ENCODE results near the gene OASL. TPM values are rescaled to one million over a fixed set of nuclear protein-coding genes. Genes with fewer than 3 reads are reported as not detected.

Gene OASL
- total and polyA plus RNA-seq, 2 of the 4 experiments (the other 2 are of a cell fraction): under 0.01 to 0.05 TPM

- intact Hi-C loops (cut with micrococcal nuclease) (no loop called here), in situ Hi-C loops (cut with MboI; ENCODE audit: low sequenced_read_pairs) (no loop called here), dilution Hi-C loops (cut with HindIII; ENCODE audit: low sequenced_read_pairs, unreplicated experiment) (no loop called here)
- H3K36me3 ChIP-seq (ENCODE audit: control insufficient read depth, insufficient read depth, low read length): peaks cover 4% of the 10 kb centered on the region; the same call in 1 of the 2 replicates
- ChIA-PET POLR2A (ENCODE audit: unreplicated experiment) (no interaction called here), CTCF (no interaction called here)
- peak; percentile 90 for TF ChIP-seq MXI1 (IDR thresholded peaks at IDR 0.05; ENCODE audit: borderline replicate concordance, low read depth, low read length)
- no peak for TF ChIP-seq NFE2L2 (IDR thresholded peaks at IDR 0.05; ENCODE audit: low read depth, low read length)
- TF ChIP-seq POLR2A (IDR thresholded peaks at IDR 0.05; ENCODE audit: low read depth, low read length): peak; percentile 65; the same call in 1 of the 2 replicates
- TF ChIP-seq BHLHE40 (IDR thresholded peaks at IDR 0.05; ENCODE audit: low read depth, low read length): peak; percentile 57; the same call in 1 of the 2 replicates
- peak; percentile 75 for TF ChIP-seq USF2 (IDR thresholded peaks at IDR 0.05; ENCODE audit: low read depth, low read length)
- no peak for TF ChIP-seq RAD21 (IDR thresholded peaks at IDR 0.05; ENCODE audit: low read length)
- DNase-seq: peak; percentile 87
- peak within 1 kb of the TSS; percentile 54 for H2BK5ac ChIP-seq (ENCODE audit: low read depth, low read length, poor library complexity, severe bottlenecking)
- peak within 1 kb of the TSS; percentile 84 for H2AK9ac ChIP-seq (replicated peaks; ENCODE audit: low read depth, low read length, poor library complexity)
- H3K18ac ChIP-seq (ENCODE audit: low read depth, low read length): no peak within 1 kb of the TSS
- no peaks in the 10 kb centered on the region for H4K20me1 ChIP-seq (ENCODE audit: insufficient read depth, low read length)
- peak within 1 kb of the TSS; percentile 79 for H3K9ac ChIP-seq (ENCODE audit: low read depth, low read length)
- no TSS peak for BruUV-seq (replicated peaks)
- H3K14ac ChIP-seq (replicated peaks; ENCODE audit: low read depth, low read length): peak within 1 kb of the TSS; percentile 87
- peak within 1 kb of the TSS; percentile 99 for H2AFZ ChIP-seq (replicated peaks; ENCODE audit: low read length, poor library complexity)
- WGBS, 2 experiments (ENCODE audit: extremely low coverage in 2 of 2, insufficient read length in 1 of 2): 0% methylated on average over 11 of the region's 34 CpGs; no CpG with 5 or more reads in 1 of the 2 experiments
- H3K23ac ChIP-seq (ENCODE audit: low read depth, low read length): peak within 1 kb of the TSS; percentile 92; the same call in 1 of the 2 replicates
- H4K91ac ChIP-seq (ENCODE audit: insufficient read depth, low read depth, low read length): peak within 1 kb of the TSS; percentile 30; the same call in 1 of the 2 replicates
- ATAC-seq (ENCODE audit: low read depth): peak; percentile 100
- no peak within 1 kb of the TSS for H2BK120ac ChIP-seq (ENCODE audit: low read depth, low read length)
- H3K9me3 ChIP-seq (ENCODE audit: control insufficient read depth, insufficient read depth, low read length): no peaks in the 10 kb centered on the region
- no peak within 1 kb of the TSS for H2BK20ac ChIP-seq (ENCODE audit: low read depth, low read length)
- H4K8ac ChIP-seq (ENCODE audit: low read depth in 2 of 2, low read length in 2 of 2): peak within 1 kb of the TSS; percentile 37 to 96; a peak in 3 of 4 replicates
- H3K56ac ChIP-seq (ENCODE audit: extremely low read depth, insufficient read depth, low read length): no peak within 1 kb of the TSS; the same call in 1 of the 2 replicates
- H3K9me1 ChIP-seq (ENCODE audit: insufficient read depth, low read length): 0 out of 2 replicates have a peak, but pooled peaks cover 6% of the 10 kb centered on the region
- peaks cover 9% of the 10 kb centered on the region; the same call in 1 of the 2 replicates for H3K27me3 ChIP-seq (ENCODE audit: control insufficient read depth, insufficient read depth, low read length)
- H2AK5ac ChIP-seq (ENCODE audit: low read depth, low read length): no peak within 1 kb of the TSS
- peaks cover 12 to 15% of the 10 kb centered on the region in 2 experiments for H3K79me1 ChIP-seq (ENCODE audit: low read depth in 1 of 2, low read length in 2 of 2)
- H4K5ac ChIP-seq (ENCODE audit: low read depth, low read length): peak within 1 kb of the TSS; percentile 72
- no peaks in the 10 kb centered on the region for H3K4me1 ChIP-seq (ENCODE audit: control insufficient read depth, insufficient read depth, low read length)
- peak within 1 kb of the TSS; percentile 58 for H3K27ac ChIP-seq (ENCODE audit: insufficient read depth, low read length)
- H2BK15ac ChIP-seq (ENCODE audit: low read depth, low read length): no peak within 1 kb of the TSS
- peak within 1 kb of the TSS; percentile 79 for H3K4ac ChIP-seq (ENCODE audit: low read depth, low read length)
- peak within 1 kb of the TSS; percentile 76 for H3K4me2 ChIP-seq (ENCODE audit: low read depth, low read length)
- H3K4me3 ChIP-seq (ENCODE audit: insufficient read depth, low read depth, low read length): peak within 1 kb of the TSS; percentile 91
Observed at GRCh38 chr12:121015825-121016766, 22.9 kb downstream of the OASL start, which contains the start of gene C12orf43. C12orf43 (minus strand) TSS chr12:121016487; CDS start chr12:121016474, 13 bp downstream.

Data from IMR-90 (cell line).